Stomach (tissue), 9 donors: ENCODE data around the gene RAI14. TPM values are rescaled to one million over a fixed set of nuclear protein-coding genes. Genes with fewer than 3 reads are reported as not detected.
"Not testable (repeated sequence)": the region's sequence is repeated elsewhere in the genome, so short reads cannot be mapped to it uniquely, and the experiment has no call there.

Experiments used
- DNase-seq, 2 donors: peaks; one replicate each; pipeline versions ENCODE4 v3.0.0 to v3.0.0-alpha.2; 2013 to 2019
- H3K27ac ChIP-seq, 5 donors: fragments of 200-600 bp in 4 of 5; sonication (generic) in 4 of 5; one replicate each; pipeline ENCODE4 v1.5.1; 2013 to 2019; ENCODE audit warnings: mild to moderate bottlenecking in 1 of 5, moderate library complexity in 1 of 5
- H3K27me3 ChIP-seq, 3 donors: fragments of 200-600 bp; sonication (generic); one replicate each; pipeline ENCODE4 v1.5.1; 2017 to 2019; ENCODE audit warnings: mixed run types in 1 of 3
- H3K36me3 ChIP-seq, 4 donors: fragments of 200-600 bp; sonication (generic); 1 replicate in 3 of 4; 2 replicates in 1 of 4; pipeline ENCODE4 v1.5.1; 2016 to 2019
- H3K4me1 ChIP-seq, 4 donors: fragments of 200-600 bp; sonication (generic); one replicate each; pipeline ENCODE4 v1.5.1; 2016 to 2019
- H3K4me3 ChIP-seq, 4 donors: fragments of 200-600 bp; sonication (generic) in 3 of 4; one replicate each; pipeline ENCODE4 v1.5.1; 2016 to 2019; ENCODE audit warnings: mild to moderate bottlenecking in 1 of 4
- H3K9me3 ChIP-seq, 4 donors: fragments of 200-600 bp; sonication (generic); one replicate each; pipeline ENCODE4 v1.5.1; 2016 to 2019
- CTCF ChIP-seq, 7 experiments: fragments of 450-650 bp in 4 of 7; fragments of 200-600 bp in 3 of 7; sonication (generic) in 3 of 7; IDR thresholded peaks; one replicate each; pipeline ENCODE4 v1.5.1; 2016 to 2019; ENCODE audit warnings: antibody characterized with exemption in 7 of 7, control low read depth in 2 of 7, mild to moderate bottlenecking in 1 of 7
- EP300 ChIP-seq: sonication (generic); formaldehyde crosslinking; IDR thresholded peaks from one replicate; pipeline ENCODE4 v1.6.1; 2017; ENCODE audit warnings: antibody characterized with exemption
- POLR2A ChIP-seq, 4 donors: fragments of 450-650 bp; IDR thresholded peaks; one replicate each; pipeline ENCODE4 v1.6.1; 2016; ENCODE audit warnings: antibody characterized with exemption in 4 of 4, control low read depth in 2 of 4, mild to moderate bottlenecking in 1 of 4, moderate library complexity in 1 of 4
- POLR2AphosphoS5 ChIP-seq, 3 donors: sonication (generic); formaldehyde crosslinking; IDR thresholded peaks; one replicate each; pipeline ENCODE4 v1.6.1; 2016; ENCODE audit warnings: antibody characterized with exemption in 3 of 3
- WGBS, 5 donors: extraction: QIAGEN DNeasy Blood & Tissue Kit in 3 of 5; methylation state at CpG; one replicate each; pipeline versions ENCODE4 v1.1.5 to v1.1.7; 2013 to 2018; 5-methylcytosine and 5-hydroxymethylcytosine counted together
- intact Hi-C: fragments of 100-400 bp; cut with DNase I; formaldehyde crosslinking; loops from one replicate; pipeline ENCODE4 v1.15.1; 2023; ENCODE audit warnings: low total_unique reads
- polyA plus RNA-seq, 3 donors: library from polyadenylated mRNA; stranded (reverse); fragments of 200-250 nt; gene quantifications; one replicate each; pipeline ENCODE4 v1.2.3, GENCODE V29; 2013
- total RNA-seq, 5 donors: library from RNA; depleted of rRNA; stranded (reverse); fragments of >200 nt; gene quantifications; one replicate each; pipeline versions ENCODE4 v1.1.0 to v1.2.3, GENCODE V29; 2014 to 2016
- donor health status: healthy with polysubstance abuse.
- donor health status: Bipolar disorder and iron deficiency.
- donor health status: healthy.

Gene RAI14
- total and polyA plus RNA-seq, 8 donors: 5.1 to 62.4 (median 24.1) TPM

- no peak for TF ChIP-seq CTCF (IDR thresholded peaks at IDR 0.05)
- no peak for TF ChIP-seq EP300
- TF ChIP-seq POLR2AphosphoS5 (IDR thresholded peaks at IDR 0.05): no peak
- no peak for TF ChIP-seq POLR2A (IDR thresholded peaks at IDR 0.05)
- intact Hi-C loops: no loop called here
- no peak for DNase-seq
- no peak overlapping the region for H3K4me3 ChIP-seq
- no peaks in the 10 kb centered on the region for H3K9me3 ChIP-seq
- H3K27me3 ChIP-seq: no peaks in the 10 kb centered on the region
- peaks cover 0 to 20% (median 5%) of the 10 kb centered on the region in 4 donors for H3K4me1 ChIP-seq
- WGBS, 5 donors: 89 to 95% (median 93%) methylated on average over 4 of the region's 4 CpGs
- peak overlapping the region in 2 of 5 donors; percentile 19 to 53 for H3K27ac ChIP-seq
- H3K36me3 ChIP-seq: no peaks in the 10 kb centered on the region
Observed at GRCh38 chr5:34718516-34718915, 62.4 kb downstream of the RAI14 start.

- TF ChIP-seq CTCF (IDR thresholded peaks at IDR 0.05) (no peak), POLR2AphosphoS5 (IDR thresholded peaks at IDR 0.05) (no peak), POLR2A (IDR thresholded peaks at IDR 0.05) (no peak), EP300 (no peak)
- 85 to 94% (median 86%) methylated on average over 8 of the region's 8 CpGs for WGBS, 5 donors
- Histone ChIP-seq H3K36me3 (no peaks in the 10 kb centered on the region), H3K4me3 (no peak overlapping the region), H3K9me3 (no peaks in the 10 kb centered on the region), H3K27me3 (no peaks in the 10 kb centered on the region), H3K4me1 (peaks cover 0 to 20% (median 5%) of the 10 kb centered on the region in 4 donors), H3K27ac (peak overlapping the region in 1 of 5 donors; percentile 53)
- intact Hi-C loops: no loop called here
- no peak for DNase-seq
Observed at GRCh38 chr5:34719029-34719428, 62.9 kb downstream of the RAI14 start.

GRCh38 chr5:34721327-34721726, 65.2 kb downstream of the RAI14 start:
- no peak overlapping the region for H3K4me3 ChIP-seq
- H3K4me1 ChIP-seq: peaks cover 0 to 20% (median 5%) of the 10 kb centered on the region in 4 donors
- WGBS, 5 donors: 73 to 86% (median 81%) methylated on average over 3 of the region's 3 CpGs
- TF ChIP-seq POLR2AphosphoS5 (IDR thresholded peaks at IDR 0.05): no peak
- H3K36me3 ChIP-seq: no peaks in the 10 kb centered on the region
- H3K9me3 ChIP-seq: no peaks in the 10 kb centered on the region
- H3K27me3 ChIP-seq: no peaks in the 10 kb centered on the region
- intact Hi-C loops: no loop called here
- H3K27ac ChIP-seq: no peak overlapping the region
- DNase-seq: no peak

GRCh38 chr5:34722183-34722582, 66.1 kb downstream of the RAI14 start:
- Histone ChIP-seq H3K9me3 (no peaks in the 10 kb centered on the region), H3K27ac (no peak overlapping the region), H3K27me3 (no peaks in the 10 kb centered on the region), H3K4me3 (no peak overlapping the region), H3K36me3 (no peaks in the 10 kb centered on the region), H3K4me1 (peaks cover 0 to 14% (median 4%) of the 10 kb centered on the region in 4 donors)
- WGBS, 5 donors: 87 to 95% (median 91%) methylated on average over 2 of the region's 2 CpGs
- DNase-seq: no peak
- intact Hi-C loops: no loop called here
- TF ChIP-seq POLR2A (IDR thresholded peaks at IDR 0.05) (no peak), EP300 (no peak), CTCF (IDR thresholded peaks at IDR 0.05) (no peak)

GRCh38 chr5:34724741-34725140, 68.6 kb downstream of the RAI14 start:
- no peak overlapping the region for H3K27ac ChIP-seq
- no peaks in the 10 kb centered on the region for H3K9me3 ChIP-seq
- no peaks in the 10 kb centered on the region for H3K27me3 ChIP-seq
- no peak overlapping the region for H3K4me3 ChIP-seq
- H3K4me1 ChIP-seq: peaks cover 0 to 4% (median 0%) of the 10 kb centered on the region in 4 donors
- no peak for DNase-seq
- H3K36me3 ChIP-seq: no peaks in the 10 kb centered on the region
- TF ChIP-seq EP300: no peak
- TF ChIP-seq POLR2AphosphoS5 (IDR thresholded peaks at IDR 0.05): no peak
- TF ChIP-seq POLR2A (IDR thresholded peaks at IDR 0.05): no peak
- TF ChIP-seq CTCF (IDR thresholded peaks at IDR 0.05): no peak
- intact Hi-C loops: no loop called here
- WGBS, 5 donors: 74 to 95% (median 79%) methylated on average over 1 of the region's 1 CpG

- H3K36me3 ChIP-seq, H3K4me3 ChIP-seq, H3K9me3 ChIP-seq, intact Hi-C loops, H3K27ac ChIP-seq, DNase-seq, H3K27me3 ChIP-seq: not testable (repeated sequence)
- WGBS, 5 donors: 93 to 99% (median 99%) methylated on average over 4 of the region's 4 CpGs
- peaks cover 0 to 18% (median 8%) of the 10 kb centered on the region in 4 donors for H3K4me1 ChIP-seq
Observed at GRCh38 chr5:34727166-34727749, 71.1 kb downstream of the RAI14 start.
